Anterior cingulate cortex (tissue), 58 donors: ENCODE data around the gene PHLPP1.
"Not testable (repeated sequence)": the region's sequence is repeated elsewhere in the genome, so short reads cannot be mapped to it uniquely, and the experiment has no call there.

ENCODE experiments used
- DNase-seq, 58 donors: peaks; one replicate each; lab custom pipeline; 2025; lab: John Stamatoyannopoulos, UW

The PHLPP1 gene

DNA sequence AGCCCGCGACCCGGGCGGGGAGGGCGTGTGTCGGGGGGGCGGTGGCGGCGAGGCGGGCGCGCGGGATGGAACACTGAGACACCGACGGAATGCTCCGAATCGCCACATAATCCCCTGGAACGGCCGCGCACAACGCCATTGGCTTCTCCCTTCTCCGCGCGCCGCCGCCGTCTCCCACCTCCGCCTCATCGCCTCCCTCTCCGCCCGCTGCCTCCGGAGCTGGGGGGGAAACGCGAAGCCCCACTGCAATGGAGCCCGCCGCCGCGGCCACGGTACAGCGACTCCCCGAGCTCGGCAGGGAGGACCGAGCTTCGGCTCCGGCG, at the start of gene PHLPP1:
Gene PHLPP1, plus strand, starts transcription at position 106 of the 323 bp plus-strand sequence. Its CDS starts 143 bp downstream, at position 249.
- peak in 2 of 58 donors; percentile 96 to 98 for DNase-seq

DNA sequence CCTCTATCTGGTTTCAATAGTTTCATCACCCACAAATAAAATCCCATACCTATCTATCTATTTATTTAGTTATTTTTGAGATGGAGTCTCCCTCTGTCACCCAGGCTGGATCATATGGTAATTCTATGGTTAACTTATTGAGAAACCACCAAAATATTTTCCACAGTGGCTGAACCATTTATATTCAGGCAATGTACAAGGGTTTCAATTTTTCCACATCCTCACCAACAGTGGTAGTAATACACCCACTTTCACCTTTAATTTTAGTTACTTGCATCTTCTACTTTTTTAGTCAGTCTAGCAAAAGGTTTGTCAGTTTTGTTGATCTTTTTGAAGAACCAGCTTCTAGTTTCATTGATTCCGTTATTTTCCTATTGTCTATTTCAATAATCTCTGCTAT, 46.1 kb upstream of the PHLPP1 start:
- no peak for DNase-seq

DNA sequence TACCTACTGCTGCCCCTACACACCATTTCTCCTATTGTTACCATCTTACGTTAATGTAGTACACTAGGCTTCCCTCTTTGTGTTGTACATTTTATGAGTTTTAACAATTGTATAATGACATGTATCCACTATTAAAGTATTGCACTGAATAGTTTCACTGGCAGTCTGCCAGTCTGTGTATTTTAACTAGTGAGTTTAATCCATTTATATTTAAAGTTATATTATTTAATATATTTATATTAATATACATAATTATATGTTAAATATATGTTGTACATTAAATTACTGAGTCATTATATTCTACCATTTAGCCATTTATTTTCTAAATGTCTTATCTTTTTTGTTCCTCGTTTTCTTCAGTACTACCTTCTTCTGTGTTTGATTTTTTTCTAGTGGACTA, 44.8 kb upstream of the PHLPP1 start:
- no peak for DNase-seq

DNA sequence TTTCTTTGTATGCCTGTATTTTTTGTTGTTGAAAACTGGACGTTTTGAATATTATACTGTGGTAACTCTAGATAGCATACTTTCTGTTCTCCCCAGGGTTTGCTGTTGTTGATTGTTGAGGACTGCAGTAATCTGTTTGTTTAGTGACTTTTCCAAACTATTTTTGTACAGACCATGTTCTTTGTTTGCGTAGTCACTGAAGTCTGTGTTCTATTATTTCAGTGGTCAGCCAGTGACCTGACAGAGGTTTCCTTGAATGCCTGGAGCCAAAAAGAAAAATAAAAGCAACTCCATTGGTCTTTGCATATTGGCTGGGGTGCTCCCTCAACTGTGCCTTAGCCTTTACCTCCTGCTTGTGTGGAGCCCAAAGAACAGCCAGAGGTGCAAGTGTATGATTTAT, 42.7 kb upstream of the PHLPP1 start:
- DNase-seq, result no peak

DNA sequence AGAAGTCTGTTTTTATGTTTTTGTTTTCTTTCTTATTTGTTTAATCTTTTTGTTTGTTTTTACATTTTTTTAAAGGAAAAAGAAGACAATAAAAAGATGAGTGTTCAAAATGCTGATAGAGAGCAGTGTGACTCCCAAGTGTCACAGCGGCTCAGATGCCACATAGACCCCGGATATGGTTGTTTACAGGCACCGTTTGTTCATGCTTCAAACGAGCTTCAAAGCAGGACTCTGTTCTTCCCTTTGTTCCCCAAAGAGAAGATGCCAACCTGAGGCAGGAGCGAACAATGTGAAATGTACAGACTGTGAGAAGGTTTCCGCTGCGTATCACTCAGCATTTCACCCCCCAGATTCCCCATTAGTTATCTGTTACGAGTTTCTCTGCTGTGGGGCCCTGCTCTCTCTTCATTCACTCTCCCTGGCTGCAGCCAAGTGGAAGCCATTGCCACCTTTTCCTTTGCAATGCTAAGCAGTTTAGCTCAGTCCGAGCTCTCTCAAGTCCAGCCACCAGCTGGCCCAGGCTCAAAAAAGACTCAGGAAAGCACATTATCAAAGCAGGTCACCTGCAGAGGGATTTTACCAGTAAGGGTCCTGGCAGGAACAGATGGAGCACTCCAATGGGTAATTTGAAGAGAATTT, 36.4 kb upstream of the PHLPP1 start:
- no peak for DNase-seq

DNA sequence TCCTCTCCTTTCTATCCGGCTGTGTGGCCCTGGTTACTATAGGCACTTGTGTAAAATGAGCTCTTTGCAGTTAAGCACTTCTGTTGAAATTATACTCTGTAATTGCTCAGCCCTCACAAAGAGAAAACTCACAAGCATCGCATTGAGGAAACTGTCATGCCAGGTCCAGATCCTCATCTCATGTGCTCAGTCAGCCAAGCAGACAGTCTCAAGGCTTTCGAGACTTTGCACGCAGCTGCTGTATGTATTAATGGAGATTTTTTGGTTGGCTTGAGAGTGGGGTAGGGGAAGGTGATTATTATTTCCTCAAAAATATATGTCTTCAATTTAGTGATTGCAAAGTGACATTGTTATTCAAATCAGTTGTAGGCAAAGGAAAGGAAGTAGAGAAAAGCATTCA, 33.0 kb upstream of the PHLPP1 start:
- DNase-seq, result peak in 1 of 58 donors; percentile 10

DNA sequence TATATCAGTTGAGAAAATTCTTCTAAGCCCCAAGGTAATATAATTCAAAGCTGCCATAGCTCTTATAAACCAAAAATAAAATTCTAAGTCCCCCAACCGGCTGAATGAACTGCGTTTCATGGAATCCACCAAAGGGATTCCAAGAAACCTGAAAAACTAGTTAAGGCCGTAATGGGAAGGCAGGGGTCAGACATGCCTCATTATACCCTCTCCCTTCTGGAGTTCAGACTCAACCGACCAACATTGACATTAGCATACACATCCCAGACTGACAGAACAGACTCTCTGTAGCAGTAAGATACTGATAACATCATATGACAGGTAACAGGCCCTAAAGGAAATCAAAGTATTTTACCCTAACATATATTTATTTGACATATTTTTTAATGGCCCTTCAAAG, 31.4 kb upstream of the PHLPP1 start:
- no peak for DNase-seq

DNA sequence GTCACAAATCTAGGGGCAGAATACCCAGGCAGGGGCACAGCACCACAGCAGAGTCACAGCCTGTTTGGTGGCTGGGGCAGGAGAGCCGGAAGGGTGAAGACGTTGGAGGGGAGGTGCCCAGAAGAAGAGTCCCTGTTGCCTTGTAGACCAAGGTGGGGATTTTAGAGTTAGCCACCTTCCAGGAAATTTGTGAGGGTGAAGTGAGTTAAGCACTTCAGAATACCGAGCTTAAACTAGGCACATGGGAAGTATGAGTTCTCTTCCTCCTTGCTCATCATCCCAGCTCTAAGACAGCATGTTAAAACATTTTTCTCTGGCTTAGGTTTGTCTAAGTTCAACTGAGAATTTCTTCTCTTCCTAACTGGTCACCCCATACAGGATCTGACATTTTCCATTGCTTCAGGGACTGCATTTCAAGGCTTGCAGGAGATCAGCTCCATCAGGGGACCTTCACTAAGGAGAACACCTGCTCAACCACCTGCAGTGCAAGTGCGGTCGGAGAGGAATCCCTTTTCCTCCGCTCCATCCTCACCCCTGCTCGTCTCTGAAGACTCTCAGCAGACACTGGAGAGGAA, 26.5 kb upstream of the PHLPP1 start:
- no peak for DNase-seq

DNA sequence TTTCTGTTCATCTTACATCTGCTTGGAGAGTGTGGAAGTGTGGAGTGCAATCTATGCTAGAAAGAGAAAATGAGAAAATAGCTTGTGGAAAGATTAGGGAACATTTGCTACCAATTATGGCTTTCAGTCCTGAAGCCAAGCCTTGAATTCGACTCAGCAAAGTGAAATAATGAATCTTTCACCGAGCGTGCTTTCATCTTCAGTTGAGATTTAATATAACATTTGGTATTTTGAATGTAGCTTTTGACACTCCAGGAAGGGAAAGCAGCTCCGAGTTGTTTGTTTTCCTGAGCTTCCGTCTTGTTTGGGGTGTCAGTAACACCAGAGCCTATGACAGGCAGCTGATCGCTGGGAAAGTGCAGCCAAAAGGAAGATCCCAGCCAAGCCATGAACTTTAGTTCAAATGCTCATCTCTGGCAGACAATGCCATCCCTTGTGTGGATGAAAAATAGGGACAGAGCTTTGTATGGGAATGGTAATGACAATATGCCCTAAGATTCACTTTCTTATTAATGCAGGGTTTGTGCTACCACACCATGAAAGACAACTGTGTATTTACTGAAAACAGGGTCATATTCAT, 25.0 kb upstream of the PHLPP1 start:
- DNase-seq, result peak in 53 of 58 donors; percentile 3 to 93 (median 61)

DNA sequence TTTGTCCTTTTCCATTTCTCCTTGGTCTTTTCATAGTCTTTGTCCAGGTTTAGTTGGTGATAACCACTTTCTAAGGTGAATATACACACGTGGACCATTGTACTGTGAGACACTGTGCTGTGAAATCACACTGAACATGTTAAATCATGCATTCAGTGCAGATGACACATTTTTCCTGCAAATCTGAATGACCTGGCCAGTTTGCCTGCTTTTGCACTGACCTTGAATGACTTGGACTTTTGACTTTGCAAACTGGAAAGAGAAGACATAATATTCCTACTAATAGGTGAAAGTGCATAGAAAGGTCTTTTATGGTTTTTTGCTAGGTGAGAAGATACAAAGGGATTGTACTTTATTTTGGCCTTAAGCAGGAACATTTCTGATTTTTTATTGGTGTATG, 21.7 kb upstream of the PHLPP1 start:
- no peak for DNase-seq

DNA sequence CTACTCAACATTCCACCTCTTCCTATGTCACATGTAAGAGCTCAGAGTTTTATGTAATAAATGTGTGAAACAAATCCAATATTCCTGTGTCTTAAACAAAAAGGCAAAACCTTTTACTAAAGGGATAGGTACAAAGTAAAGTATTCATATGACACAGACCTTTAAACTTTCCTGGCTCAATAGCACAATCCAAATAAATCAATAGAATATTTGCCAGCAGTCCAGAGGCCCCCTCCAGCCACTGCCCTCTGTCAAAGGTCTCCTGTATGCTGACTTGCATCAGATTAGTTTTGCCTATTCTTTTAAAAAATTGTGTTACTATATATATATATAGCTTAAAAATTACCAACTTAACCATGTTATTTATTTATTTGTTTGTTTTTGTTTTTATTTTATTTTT, 17.7 kb upstream of the PHLPP1 start:
- DNase-seq, result no peak

DNA sequence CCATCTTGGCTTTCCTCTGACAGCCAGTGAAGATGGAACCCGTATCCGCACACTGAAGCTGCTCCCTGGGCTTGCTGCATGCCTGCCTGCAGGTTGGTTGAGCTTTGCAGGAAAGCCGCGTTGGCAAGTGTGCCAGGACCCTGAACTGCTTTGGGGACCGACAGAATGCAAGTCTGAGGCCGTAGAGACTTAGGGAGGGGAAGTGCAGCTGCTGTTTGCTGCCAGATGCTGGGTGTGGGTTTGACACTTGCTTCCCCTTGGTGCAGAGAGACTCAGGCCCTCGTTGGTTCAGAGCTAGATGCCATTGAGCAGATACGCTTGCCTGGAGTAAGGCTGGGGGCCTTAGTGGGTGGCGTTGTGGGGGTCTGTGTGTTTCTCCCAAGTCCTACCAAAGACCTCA, 13.1 kb upstream of the PHLPP1 start:
- peak in 1 of 58 donors; percentile 20 for DNase-seq

DNA sequence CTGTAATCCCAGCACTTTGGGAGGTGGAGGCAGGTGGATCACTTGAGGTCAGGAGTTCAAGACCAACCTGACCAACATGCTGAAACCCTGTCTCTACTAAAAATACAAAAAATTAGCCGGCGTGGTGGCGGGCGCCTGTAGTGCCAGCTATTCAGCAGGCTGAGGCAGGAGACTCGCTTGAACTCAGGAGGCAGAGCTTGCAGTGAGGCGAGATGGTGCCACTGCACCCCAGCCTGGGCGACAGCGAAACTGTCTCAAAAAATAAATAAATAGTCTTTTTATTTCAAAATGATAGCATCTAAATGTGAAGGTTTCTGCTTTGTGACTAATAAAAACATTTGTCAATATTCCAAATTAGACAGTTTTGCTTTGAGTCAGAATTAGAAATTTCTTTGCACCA, 8.5 kb upstream of the PHLPP1 start:
- DNase-seq, result peak in 9 of 58 donors; percentile 11 to 34 (median 21)

DNA sequence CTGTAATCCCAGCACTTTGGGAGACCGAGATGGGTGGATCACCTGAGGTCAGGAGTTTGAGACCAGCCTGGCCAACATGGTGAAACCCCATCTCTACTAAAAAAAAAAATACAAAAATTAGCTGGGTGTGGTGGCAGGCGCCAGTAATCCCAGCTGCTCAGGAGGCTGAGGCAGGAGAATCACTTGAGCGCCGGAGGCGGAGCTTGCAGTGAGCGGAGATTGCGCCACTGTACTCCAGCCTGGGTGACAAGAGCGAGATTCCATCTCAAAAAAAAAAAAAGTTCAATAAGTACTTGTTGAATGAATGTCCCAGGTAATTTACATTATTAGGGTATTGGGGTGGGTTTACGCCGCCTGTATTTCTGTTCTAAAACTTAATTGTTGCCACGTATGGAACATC, 5.4 kb upstream of the PHLPP1 start:
- DNase-seq, result not testable (repeated sequence)

DNA sequence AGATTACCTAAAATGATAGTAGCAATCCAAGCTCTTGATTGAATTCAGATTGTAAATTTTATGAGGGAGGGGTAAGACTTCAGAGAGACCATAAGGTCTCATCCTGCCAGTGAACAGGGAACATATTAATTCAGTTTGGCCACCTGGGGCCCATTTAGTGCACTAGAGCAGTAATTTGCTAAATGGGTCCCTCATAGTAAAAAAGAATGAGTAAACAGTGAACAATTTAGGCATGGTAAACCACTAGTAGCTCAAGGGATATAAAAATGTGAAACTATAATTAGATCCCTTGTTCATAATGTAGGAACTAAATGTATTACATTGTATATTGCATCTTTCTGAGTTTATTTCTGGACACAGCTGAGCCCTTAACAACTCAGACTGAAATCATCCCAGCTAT, 4.9 kb upstream of the PHLPP1 start:
- DNase-seq, result no peak

DNA sequence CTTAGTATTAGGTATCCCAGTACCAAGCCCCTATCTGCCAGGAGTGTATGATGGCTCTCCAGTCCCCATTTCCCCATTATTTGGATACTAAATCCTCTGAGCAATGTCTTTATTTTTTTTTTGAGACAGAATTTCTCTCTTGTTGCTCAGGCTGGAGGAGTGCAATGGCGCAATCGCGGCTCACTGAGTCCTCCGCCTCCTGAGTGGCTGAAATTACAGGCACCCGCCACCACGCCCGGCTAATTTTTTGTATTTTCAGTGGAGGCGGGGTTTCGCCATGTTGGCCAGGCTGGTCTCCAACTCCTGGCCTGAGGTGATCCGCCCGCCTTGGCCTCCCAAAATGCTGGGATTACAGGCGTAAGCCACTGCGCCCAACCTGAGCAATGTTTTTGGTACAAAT, 3.6 kb upstream of the PHLPP1 start:
- no peak for DNase-seq

DNA sequence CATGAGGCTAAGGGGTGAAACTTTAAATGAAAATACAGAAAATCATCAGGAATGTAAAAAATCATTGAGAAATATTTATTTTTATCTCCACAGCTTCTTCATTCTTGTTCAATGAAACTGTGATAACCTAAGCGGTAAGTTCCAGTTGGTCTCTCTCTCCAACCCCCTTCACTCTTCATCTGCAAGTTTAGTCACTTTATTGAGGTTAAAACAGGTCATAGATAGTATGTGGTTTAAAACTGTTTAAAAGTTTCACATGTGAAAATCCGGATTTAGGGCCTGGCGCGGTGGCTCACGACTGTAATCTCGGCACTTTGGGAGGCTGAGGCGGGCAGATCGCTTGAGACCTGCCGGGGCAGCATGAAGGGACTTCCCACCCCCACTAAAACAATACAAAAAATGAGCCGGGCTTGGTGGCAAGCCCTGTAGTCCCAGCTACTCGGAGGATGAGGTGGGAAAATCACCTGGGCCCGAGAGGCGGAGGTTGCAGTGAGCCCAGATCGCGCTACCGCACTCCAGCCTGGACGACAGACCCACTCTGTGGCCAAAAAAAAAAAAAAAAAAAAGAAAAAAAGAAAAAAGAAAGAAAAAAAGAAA, 1.6 kb upstream of the PHLPP1 start:
- no peak for DNase-seq

DNA sequence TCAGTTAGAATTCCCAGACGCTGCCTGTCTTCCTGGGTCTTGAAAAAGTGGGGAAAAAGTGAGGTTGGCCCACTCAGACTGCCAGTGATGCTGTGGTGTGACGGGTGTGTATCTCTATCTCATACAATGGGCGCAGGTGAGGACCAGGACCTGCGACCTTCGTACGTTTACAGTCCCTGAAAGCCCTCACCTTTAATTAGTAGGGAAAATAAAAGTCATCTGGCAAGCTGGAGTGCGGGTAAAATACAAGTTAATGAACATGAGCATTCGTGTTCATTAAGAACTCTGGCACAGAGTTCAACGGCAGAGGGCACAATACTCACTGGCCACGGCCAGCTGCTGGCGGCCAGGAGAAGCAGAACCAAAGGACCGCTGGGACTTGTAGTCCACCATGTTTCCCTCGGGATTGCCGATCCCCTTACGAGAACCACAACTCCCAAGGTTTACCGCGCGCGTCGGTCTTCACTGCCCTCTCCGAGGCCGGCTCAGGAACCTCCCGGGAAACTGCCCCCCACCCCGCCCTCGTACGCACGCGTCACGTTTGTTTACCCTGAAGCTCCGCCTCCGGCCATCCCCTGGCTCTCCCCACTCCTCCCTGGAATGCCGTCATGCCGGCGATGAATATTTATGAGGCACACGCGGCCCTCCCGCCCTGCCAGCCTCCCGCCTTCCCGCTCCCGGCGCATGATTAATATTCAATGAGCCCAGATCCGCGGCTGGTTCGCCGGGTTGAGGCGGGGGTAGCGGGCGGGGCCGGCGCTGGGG, 488 bp upstream of the PHLPP1 start:
- DNase-seq, result peak; percentile 96 to 100 (median 100)

DNA sequence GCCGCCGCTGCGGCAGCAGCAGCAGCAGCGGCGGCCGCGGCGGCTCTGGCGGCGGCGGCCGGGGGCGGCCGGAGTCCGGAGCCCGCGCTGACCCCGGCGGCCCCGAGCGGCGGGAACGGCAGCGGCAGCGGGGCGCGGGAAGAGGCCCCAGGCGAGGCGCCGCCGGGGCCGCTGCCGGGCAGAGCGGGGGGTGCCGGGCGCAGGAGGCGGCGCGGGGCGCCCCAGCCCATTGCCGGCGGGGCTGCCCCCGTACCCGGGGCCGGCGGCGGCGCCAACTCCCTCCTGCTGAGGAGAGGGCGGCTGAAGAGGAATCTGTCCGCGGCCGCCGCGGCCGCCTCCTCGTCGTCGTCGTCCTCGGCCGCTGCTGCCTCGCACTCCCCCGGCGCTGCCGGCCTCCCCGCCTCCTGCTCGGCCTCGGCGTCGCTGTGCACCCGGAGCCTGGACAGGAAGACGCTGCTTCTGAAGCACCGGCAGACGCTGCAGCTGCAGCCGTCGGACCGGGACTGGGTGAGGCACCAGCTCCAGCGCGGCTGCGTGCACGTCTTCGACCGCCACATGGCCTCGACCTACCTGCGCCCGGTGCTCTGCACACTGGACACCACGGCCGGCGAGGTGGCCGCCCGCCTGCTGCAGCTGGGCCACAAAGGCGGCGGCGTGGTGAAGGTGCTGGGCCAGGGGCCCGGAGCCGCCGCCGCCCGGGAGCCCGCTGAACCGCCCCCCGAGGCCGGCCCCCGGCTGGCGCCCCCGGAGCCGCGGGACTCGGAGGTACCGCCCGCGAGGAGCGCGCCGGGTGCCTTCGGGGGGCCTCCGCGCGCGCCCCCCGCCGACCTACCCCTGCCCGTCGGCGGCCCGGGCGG, 646 bp downstream of the PHLPP1 start:
- peak in 23 of 58 donors; percentile 8 to 50 (median 25) for DNase-seq

DNA sequence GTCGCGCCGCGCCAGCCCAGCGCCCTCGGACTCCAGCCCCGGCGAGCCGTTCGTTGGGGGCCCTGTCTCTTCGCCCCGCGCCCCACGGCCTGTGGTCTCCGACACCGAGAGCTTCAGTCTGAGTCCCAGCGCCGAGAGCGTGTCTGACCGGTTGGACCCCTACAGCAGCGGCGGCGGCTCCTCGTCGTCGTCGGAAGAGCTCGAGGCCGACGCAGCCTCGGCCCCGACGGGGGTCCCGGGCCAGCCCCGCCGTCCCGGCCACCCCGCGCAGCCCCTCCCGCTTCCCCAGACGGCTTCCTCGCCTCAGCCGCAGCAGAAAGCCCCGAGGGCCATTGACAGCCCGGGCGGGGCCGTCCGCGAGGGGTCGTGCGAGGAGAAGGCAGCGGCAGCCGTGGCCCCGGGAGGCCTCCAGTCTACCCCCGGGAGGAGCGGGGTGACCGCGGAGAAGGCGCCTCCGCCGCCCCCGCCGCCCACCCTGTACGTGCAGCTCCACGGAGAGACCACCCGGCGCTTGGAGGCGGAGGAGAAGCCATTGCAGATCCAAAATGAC, 1.4 kb downstream of the PHLPP1 start:
- peak in 30 of 58 donors; percentile 10 to 62 (median 30) for DNase-seq
